HG02759 (cell line): Measurements from ENCODE around the gene ACBD3.
A peak's percentile ranks its signal among the peaks of the same experiment; 100 is the strongest.

ENCODE experiments used
- ATAC-seq: cut with Tn5 transposase; IDR thresholded peaks from one replicate; pipeline ENCODE4 v1.9.1; 2021; ENCODE audit warnings: mild to moderate bottlenecking, moderate library complexity; ENCODE audit not compliant: unreplicated experiment

ACBD3 gene

GRCh38 chr1:226116673-226117072 is 69.9 kb downstream of the ACBD3 start:
- ATAC-seq = no peak

DNA sequence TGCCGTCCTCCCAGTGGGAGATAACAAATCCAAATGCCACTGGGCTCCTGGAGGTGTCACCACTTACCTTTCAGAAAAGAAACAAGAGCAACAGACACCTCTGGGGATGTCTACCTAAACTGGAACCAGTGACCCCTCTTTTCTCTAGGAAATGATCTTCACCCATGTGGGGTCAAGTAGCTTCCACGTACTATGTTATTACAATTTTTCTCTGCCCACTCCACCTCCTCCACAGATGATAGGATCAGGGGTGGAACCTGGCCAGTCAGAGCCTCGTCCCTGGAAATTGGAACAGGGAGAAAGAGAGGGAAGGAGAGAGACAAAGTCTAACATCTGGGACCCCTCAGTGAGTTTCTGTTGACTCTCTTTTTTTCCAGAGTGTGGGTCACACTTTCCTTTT is 73.9 kb downstream of the ACBD3 start:
- ATAC-seq = no peak

GRCh38 chr1:226111883-226112261 is 74.7 kb downstream of the ACBD3 start:
- no peak for ATAC-seq

GRCh38 chr1:226111098-226111882 is 75.3 kb downstream of the ACBD3 start:
- no peak for ATAC-seq

- ATAC-seq = peak; percentile 81
Measured at GRCh38 chr1:226110249-226111097, 76.1 kb downstream of the ACBD3 start.

DNA sequence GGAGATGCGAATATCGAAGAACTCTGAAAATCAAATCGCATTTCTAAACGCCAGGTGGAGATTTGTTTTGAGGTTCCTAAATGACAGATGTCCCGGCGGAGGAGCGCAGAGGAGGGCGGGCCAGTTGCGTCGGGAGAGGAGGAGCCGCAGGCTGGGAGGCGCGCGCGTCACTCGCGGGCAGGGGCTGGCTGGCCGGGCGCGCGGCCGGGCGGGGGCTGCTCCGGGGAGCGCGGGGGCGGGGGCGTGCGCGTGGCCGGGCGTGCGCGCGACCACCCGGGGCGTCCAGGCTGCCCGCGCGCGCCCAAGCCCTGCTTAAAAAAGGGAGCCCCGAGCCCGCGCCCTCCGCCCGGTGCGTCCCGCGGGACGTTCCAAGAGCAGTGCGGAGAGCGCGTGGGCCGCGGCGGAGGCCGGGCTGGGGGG is 76.7 kb downstream of the ACBD3 start:
- ATAC-seq = peak; percentile 76

GRCh38 chr1:226108935-226109828 is 77.4 kb downstream of the ACBD3 start:
- ATAC-seq = peak; percentile 5

DNA sequence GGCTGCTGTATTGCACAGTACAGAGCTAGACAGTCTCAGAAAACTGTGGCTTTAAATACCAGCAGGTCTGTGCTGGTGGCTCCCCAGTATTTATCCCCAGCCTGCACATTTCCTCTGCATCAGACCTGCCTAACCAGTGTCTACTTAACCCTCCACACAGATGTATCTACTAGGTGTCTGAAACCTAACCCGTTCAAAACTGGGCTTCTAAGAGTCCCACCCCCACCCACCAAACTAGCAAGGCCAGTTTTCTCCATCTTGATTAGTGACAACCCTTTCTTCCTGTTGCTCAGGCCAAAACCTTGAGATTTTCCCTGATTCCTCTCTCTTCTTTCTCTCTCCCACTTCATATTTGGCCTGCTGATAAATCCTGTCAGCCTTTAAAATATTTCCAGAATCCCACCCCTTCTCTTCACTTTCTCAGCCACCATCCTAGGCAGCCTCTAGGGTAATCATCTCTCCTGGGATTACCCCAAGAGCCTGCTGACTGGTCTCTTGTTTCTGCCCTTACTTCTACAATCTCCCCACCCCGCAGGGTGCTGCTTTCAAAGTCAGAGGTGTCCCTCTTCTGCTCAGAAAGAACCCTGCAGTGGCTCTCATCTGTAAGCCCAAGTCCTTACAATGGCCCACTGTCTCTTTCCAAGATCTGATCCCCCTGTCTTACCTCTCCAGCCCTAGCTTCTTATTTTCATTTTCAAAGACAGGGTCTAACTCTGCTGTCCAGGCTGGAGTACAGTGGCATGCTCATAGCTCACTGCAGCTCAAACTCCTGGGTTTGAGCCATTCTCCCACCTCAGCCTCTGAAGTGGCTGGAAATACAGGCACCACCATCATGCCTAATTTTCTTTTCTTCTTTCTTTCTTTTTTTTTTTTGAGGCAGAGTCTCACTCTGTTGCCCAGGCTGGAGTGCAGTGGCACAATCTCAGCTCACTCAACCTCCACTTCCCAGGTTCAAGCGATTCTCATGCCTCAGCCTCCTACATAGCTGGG is 78.8 kb downstream of the ACBD3 start:
- ATAC-seq = no peak

DNA sequence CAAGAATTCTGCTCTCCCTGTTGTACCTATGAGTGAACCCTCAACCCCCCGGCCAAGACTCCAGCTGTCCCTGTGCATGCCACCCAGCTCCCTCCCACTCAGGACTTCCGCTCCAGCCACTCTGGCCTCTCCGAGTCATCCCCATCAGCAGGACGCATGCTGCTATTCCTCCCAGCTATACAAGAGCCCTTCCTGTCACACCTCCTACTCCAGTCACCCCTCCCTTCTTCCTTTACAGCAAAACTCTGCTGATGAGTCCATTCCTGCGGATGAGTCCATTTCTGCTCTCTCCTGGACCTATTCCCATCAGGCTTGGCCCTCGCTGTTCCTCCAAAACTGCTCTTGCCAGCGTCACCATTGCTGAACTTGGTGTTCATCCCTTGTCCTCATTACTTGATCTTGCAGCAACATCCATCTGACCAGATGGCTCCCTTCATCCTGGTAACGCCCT is 81.8 kb downstream of the ACBD3 start:
- ATAC-seq = no peak

GRCh38 chr1:226100436-226101391 is 85.8 kb downstream of the ACBD3 start:
- ATAC-seq = no peak

DNA sequence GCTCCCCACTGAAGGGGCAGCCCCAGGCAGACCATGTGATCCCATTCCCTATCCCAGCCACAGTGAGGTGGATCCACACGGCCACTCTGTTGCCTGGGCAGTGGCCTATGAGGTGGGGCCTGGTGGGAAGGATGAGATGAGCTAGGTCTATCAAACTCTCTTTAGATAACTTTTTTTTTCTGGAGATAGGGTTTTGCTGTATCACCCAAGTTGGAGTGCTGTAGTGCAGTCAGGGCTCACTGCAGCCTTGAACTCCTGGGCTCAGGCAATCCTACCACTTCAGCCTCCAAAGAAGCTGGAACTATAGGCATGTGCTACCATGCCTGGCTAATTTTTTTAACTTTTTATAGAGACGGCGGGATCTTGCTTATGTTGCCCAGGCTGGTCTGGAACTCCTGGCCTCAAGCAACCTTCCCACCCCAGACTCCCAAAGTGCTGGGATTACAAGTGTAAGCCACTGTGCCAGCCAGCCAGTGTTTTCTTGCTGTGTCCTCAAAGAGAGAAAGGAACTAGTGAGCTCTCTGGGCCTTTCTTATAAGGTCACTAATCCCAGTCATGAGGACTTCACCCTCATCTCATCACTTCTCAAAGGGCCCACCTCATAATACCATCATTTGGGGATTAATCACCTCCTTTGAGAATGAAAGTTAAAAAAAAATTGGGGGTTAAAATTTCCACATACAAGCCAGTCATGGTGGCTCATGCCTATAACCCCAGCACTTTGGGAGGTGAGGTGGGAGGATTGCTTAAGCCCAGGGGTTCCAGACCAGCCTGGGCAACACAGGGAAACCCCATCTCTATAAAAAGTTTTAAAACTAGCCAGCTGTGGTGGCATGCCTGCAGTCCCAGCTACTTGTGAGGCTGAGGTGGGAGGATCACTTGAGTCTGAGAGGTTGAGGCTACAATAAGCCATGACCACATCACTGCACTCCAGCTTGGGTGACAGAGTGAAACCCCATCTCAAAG is 87.4 kb downstream of the ACBD3 start:
- ATAC-seq = no peak

- ATAC-seq = no peak
Measured at GRCh38 chr1:226097866-226098625, 88.5 kb downstream of the ACBD3 start.

- no peak for ATAC-seq
Measured at GRCh38 chr1:226095286-226095685, 91.3 kb downstream of the ACBD3 start.
